ENCODE data around the gene STAC3. TPM values are rescaled to one million over a fixed set of nuclear protein-coding genes. Genes with fewer than 3 reads are reported as not detected.

The STAC3 gene
- total and polyA plus RNA-seq, 2 of the 13 experiments (the other 11 are each of a cell fraction or from before 2014, with no cell fraction given): 0.18 to 0.22 TPM

DNA sequence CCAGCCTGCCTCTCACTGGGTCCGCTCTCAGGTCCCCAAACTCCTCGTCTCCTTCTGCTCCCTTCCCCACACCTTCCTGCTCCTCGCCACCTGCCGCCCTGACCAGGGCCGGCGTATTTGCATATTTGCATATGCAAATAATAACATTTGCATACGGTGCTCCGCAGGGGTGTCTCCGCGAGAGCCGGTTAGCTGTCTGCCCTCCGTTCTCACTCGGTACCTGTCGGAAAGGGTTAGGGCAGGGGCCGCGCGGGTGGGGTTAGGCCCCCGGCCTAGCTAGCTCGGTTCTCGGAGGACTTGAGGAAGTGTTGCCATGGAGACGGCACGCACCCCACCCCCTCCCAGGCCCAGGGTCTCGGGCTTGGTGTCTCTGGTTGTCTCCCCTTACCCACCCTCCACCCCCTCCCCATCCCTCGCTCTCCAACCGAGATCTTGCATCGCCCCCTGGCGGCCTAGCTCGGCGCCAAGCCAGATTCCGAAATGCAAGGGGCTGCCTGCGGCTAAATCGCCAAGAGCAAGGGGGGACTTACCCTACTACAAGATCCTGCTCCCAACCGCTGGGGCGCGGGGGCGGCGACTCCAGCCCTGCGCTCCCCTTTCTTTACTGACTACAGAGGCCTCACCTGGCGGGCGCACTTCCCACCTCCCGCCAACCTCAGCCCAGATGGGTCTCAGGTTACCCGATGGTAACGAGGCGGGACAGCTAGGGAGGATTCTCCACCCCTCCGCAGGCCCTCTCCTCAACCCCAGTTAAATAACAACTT is 8.1 kb downstream of the STAC3 start (continued):
- TF ChIP-seq, protein P1, sequence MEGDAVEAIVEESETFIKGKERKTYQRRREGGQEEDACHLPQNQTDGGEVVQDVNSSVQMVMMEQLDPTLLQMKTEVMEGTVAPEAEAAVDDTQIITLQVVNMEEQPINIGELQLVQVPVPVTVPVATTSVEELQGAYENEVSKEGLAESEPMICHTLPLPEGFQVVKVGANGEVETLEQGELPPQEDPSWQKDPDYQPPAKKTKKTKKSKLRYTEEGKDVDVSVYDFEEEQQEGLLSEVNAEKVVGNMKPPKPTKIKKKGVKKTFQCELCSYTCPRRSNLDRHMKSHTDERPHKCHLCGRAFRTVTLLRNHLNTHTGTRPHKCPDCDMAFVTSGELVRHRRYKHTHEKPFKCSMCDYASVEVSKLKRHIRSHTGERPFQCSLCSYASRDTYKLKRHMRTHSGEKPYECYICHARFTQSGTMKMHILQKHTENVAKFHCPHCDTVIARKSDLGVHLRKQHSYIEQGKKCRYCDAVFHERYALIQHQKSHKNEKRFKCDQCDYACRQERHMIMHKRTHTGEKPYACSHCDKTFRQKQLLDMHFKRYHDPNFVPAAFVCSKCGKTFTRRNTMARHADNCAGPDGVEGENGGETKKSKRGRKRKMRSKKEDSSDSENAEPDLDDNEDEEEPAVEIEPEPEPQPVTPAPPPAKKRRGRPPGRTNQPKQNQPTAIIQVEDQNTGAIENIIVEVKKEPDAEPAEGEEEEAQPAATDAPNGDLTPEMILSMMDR (CRISPR knock-in tag; IDR thresholded peaks at IDR 0.05): peak; percentile 81
- peak; percentile 48; the same call in 1 of the 2 replicates for TF ChIP-seq ZFX (CRISPR knock-in tag; IDR thresholded peaks at IDR 0.05; ENCODE audit: low read depth)
- TF ChIP-seq RCOR2 (CRISPR knock-in tag; IDR thresholded peaks at IDR 0.05): no peak
- no peak for TF ChIP-seq ZBTB7A (CRISPR knock-in tag; IDR thresholded peaks at IDR 0.05)
- no peak for TF ChIP-seq MBD4 (IDR thresholded peaks at IDR 0.05; ENCODE audit: borderline replicate concordance, low read length)
- TF ChIP-seq HNRNPK (IDR thresholded peaks at IDR 0.05; ENCODE audit: low read depth, low read length, poor library complexity, severe bottlenecking): peak; percentile 42
- TF ChIP-seq ZKSCAN1 (IDR thresholded peaks at IDR 0.05; ENCODE audit: low read length): no peak
- no peak for TF ChIP-seq ZNF563 (CRISPR knock-in tag; IDR thresholded peaks at IDR 0.05)
- no peak for TF ChIP-seq ZNF260 (CRISPR knock-in tag; IDR thresholded peaks at IDR 0.05; ENCODE audit: borderline replicate concordance, low read depth)
- TF ChIP-seq SKI (IDR thresholded peaks at IDR 0.05; ENCODE audit: partially characterized antibody): peak; percentile 84
- peak; percentile 20 for TF ChIP-seq ASH2L (IDR thresholded peaks at IDR 0.05; ENCODE audit: insufficient read length, low read depth, low read length)
- TF ChIP-seq GZF1 (CRISPR knock-in tag; IDR thresholded peaks at IDR 0.05): no peak
- no peak for TF ChIP-seq ZNF614 (CRISPR knock-in tag; IDR thresholded peaks at IDR 0.05; ENCODE audit: borderline replicate concordance)
- TF ChIP-seq ZC3H13 (CRISPR knock-in tag; IDR thresholded peaks at IDR 0.05): no peak
- TF ChIP-seq REPIN1 (CRISPR knock-in tag; IDR thresholded peaks at IDR 0.05; ENCODE audit: borderline replicate concordance, low read depth): no peak
- TF ChIP-seq MEIS1 (CRISPR knock-in tag; IDR thresholded peaks at IDR 0.05; ENCODE audit: borderline replicate concordance): no peak
- TF ChIP-seq, protein P2, sequence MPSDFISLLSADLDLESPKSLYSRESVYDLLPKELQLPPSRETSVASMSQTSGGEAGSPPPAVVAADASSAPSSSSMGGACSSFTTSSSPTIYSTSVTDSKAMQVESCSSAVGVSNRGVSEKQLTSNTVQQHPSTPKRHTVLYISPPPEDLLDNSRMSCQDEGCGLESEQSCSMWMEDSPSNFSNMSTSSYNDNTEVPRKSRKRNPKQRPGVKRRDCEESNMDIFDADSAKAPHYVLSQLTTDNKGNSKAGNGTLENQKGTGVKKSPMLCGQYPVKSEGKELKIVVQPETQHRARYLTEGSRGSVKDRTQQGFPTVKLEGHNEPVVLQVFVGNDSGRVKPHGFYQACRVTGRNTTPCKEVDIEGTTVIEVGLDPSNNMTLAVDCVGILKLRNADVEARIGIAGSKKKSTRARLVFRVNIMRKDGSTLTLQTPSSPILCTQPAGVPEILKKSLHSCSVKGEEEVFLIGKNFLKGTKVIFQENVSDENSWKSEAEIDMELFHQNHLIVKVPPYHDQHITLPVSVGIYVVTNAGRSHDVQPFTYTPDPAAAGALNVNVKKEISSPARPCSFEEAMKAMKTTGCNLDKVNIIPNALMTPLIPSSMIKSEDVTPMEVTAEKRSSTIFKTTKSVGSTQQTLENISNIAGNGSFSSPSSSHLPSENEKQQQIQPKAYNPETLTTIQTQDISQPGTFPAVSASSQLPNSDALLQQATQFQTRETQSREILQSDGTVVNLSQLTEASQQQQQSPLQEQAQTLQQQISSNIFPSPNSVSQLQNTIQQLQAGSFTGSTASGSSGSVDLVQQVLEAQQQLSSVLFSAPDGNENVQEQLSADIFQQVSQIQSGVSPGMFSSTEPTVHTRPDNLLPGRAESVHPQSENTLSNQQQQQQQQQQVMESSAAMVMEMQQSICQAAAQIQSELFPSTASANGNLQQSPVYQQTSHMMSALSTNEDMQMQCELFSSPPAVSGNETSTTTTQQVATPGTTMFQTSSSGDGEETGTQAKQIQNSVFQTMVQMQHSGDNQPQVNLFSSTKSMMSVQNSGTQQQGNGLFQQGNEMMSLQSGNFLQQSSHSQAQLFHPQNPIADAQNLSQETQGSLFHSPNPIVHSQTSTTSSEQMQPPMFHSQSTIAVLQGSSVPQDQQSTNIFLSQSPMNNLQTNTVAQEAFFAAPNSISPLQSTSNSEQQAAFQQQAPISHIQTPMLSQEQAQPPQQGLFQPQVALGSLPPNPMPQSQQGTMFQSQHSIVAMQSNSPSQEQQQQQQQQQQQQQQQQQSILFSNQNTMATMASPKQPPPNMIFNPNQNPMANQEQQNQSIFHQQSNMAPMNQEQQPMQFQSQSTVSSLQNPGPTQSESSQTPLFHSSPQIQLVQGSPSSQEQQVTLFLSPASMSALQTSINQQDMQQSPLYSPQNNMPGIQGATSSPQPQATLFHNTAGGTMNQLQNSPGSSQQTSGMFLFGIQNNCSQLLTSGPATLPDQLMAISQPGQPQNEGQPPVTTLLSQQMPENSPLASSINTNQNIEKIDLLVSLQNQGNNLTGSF (CRISPR knock-in tag; IDR thresholded peaks at IDR 0.05): no peak
- no peak for TF ChIP-seq ADNP (CRISPR knock-in tag; IDR thresholded peaks at IDR 0.05)
- TF ChIP-seq ZNF891 (CRISPR knock-in tag; IDR thresholded peaks at IDR 0.05): no peak
- TF ChIP-seq, protein P3, sequence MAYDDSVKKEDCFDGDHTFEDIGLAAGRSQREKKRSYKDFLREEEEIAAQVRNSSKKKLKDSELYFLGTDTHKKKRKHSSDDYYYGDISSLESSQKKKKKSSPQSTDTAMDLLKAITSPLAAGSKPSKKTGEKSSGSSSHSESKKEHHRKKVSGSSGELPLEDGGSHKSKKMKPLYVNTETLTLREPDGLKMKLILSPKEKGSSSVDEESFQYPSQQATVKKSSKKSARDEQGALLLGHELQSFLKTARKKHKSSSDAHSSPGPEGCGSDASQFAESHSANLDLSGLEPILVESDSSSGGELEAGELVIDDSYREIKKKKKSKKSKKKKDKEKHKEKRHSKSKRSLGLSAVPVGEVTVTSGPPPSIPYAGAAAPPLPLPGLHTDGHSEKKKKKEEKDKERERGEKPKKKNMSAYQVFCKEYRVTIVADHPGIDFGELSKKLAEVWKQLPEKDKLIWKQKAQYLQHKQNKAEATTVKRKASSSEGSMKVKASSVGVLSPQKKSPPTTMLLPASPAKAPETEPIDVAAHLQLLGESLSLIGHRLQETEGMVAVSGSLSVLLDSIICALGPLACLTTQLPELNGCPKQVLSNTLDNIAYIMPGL (CRISPR knock-in tag; IDR thresholded peaks at IDR 0.05; ENCODE audit: borderline replicate concordance in 1 of 2, low read depth in 1 of 2): peak in 1 of 2 experiments; percentile 22; a peak in 1 of 4 replicates
